ENCODE measurements around the gene RESP18. TPM values are rescaled to one million over a fixed set of nuclear protein-coding genes. Genes with fewer than 3 reads are reported as not detected.

RESP18 gene
- total and polyA plus RNA-seq, 2 of the 4 experiments (the other 2 are of a cell fraction), result not detected

DNA sequence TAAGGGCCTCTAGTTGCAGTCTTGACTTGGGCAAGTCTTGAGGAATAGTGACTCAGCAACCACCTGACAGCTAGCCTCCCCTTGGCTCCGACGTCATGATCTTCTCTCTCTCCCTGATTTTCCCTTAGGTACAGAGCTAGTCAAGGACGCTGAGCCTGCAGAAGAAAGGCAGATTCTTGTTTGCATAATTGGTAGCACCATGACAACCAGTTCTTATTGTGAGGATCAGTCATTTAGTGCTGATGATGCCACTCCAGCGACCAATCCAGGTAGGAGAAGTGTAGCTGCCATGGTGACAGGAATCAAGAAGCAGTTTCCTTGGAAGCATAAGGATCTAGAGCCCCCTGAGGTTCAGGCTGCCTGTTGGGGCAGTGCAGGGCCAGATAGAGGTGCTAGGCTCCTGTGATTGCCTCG is 2.8 kb upstream of the RESP18 start:
- H4K20me1 ChIP-seq (ENCODE audit: insufficient read depth, low read length), result no peaks in the 10 kb centered on the region
- POLR2A ChIA-PET (ENCODE audit: unreplicated experiment), result no interaction called here
- H3K56ac ChIP-seq (ENCODE audit: extremely low read depth, insufficient read depth, low read length), result no peak overlapping the region
- H2BK15ac ChIP-seq (ENCODE audit: low read depth, low read length), result no peak overlapping the region
- DNase-seq (peak; percentile 6), ATAC-seq (ENCODE audit: low read depth) (no peak)
- H2AFZ ChIP-seq (replicated peaks; ENCODE audit: low read length, poor library complexity), result no peak overlapping the region
- H3K79me1 ChIP-seq (ENCODE audit: low read depth in 1 of 2, low read length in 2 of 2), result no peaks in the 10 kb centered on the region
- H4K91ac ChIP-seq (ENCODE audit: insufficient read depth, low read depth, low read length), result no peak overlapping the region
- dilution Hi-C loops (cut with HindIII; ENCODE audit: low sequenced_read_pairs, unreplicated experiment), result no loop called here
- peaks cover 35% of the 10 kb centered on the region for H3K27me3 ChIP-seq (ENCODE audit: control insufficient read depth, insufficient read depth, low read length)
- H3K4me2 ChIP-seq (ENCODE audit: low read depth, low read length), result no peak overlapping the region
- CTCF ChIA-PET, result interaction anchor here (0.9 kb wide), 1 partner anchor 36 kb away, joined by 3 read pairs; no protein-coding TSS in a partner anchor
- no peak overlapping the region for H2AK9ac ChIP-seq (replicated peaks; ENCODE audit: low read depth, low read length, poor library complexity)
- in situ Hi-C loops (cut with MboI; ENCODE audit: low sequenced_read_pairs), result no loop called here
- no peak overlapping the region for H4K5ac ChIP-seq (ENCODE audit: low read depth, low read length)
- no peaks in the 10 kb centered on the region for H3K4me1 ChIP-seq (ENCODE audit: control insufficient read depth, insufficient read depth, low read length)
- H4K8ac ChIP-seq (ENCODE audit: low read depth in 2 of 2, low read length in 2 of 2), result no peak overlapping the region
- no peak overlapping the region for H2AK5ac ChIP-seq (ENCODE audit: low read depth, low read length)
- no peak overlapping the region for H3K27ac ChIP-seq (ENCODE audit: insufficient read depth, low read length)
- no TSS peak for BruUV-seq (replicated peaks)
- peaks cover 6% of the 10 kb centered on the region for H3K9me3 ChIP-seq (ENCODE audit: control insufficient read depth, insufficient read depth, low read length)
- H3K9ac ChIP-seq (ENCODE audit: low read depth, low read length), result no peak overlapping the region
- WGBS, 2 experiments (ENCODE audit: extremely low coverage in 2 of 2, insufficient read length in 1 of 2), result 37% methylated on average over 2 of the region's 5 CpGs; no CpG with 5 or more reads in 1 of the 2 experiments
- no peaks in the 10 kb centered on the region for H3K9me1 ChIP-seq (ENCODE audit: insufficient read depth, low read length)
- no peak overlapping the region for H3K4ac ChIP-seq (ENCODE audit: low read depth, low read length)
- H2BK20ac ChIP-seq (ENCODE audit: low read depth, low read length), result no peak overlapping the region
- H2BK120ac ChIP-seq (ENCODE audit: low read depth, low read length), result no peak overlapping the region
- H2BK5ac ChIP-seq (ENCODE audit: low read depth, low read length, poor library complexity, severe bottlenecking), result no peak overlapping the region
- H3K14ac ChIP-seq (replicated peaks; ENCODE audit: low read depth, low read length), result no peak overlapping the region
- H3K23ac ChIP-seq (ENCODE audit: low read depth, low read length), result no peak overlapping the region
- TF ChIP-seq ELK1 (IDR thresholded peaks at IDR 0.05; ENCODE audit: borderline replicate concordance, low read depth, low read length), result no peak
- TF ChIP-seq MAZ (IDR thresholded peaks at IDR 0.05; ENCODE audit: borderline replicate concordance, low read depth, low read length), result no peak
- TF ChIP-seq POLR2A (IDR thresholded peaks at IDR 0.05; ENCODE audit: low read depth, low read length), result no peak
- TF ChIP-seq CHD1 (IDR thresholded peaks at IDR 0.05; ENCODE audit: low read depth, low read length), result no peak
- TF ChIP-seq MXI1 (IDR thresholded peaks at IDR 0.05; ENCODE audit: borderline replicate concordance, low read depth, low read length), result no peak
- no peak for TF ChIP-seq FOS (IDR thresholded peaks at IDR 0.05; ENCODE audit: low read depth, low read length)
- TF ChIP-seq RAD21 (IDR thresholded peaks at IDR 0.05; ENCODE audit: low read length), result no peak
- no peak for TF ChIP-seq NFE2L2 (IDR thresholded peaks at IDR 0.05; ENCODE audit: low read depth, low read length)
- TF ChIP-seq SMC3 (IDR thresholded peaks at IDR 0.05; ENCODE audit: low read depth, low read length), result no peak
- no peak for TF ChIP-seq RFX5 (IDR thresholded peaks at IDR 0.05; ENCODE audit: low read depth, low read length)
- TF ChIP-seq RCOR1 (IDR thresholded peaks at IDR 0.05; ENCODE audit: insufficient replicate concordance, low read length), result no peak
- TF ChIP-seq CTCF (conservative IDR thresholded peaks at IDR 0.05; ENCODE audit: low read depth, low read length), result no peak
- TF ChIP-seq MAFK (IDR thresholded peaks at IDR 0.05; ENCODE audit: low read depth, low read length), result no peak
- H3K36me3 ChIP-seq (ENCODE audit: control insufficient read depth, insufficient read depth, low read length), result no peaks in the 10 kb centered on the region
- no peak overlapping the region for H3K18ac ChIP-seq (ENCODE audit: low read depth, low read length)
- intact Hi-C loops (cut with micrococcal nuclease), result no loop called here
- H3K4me3 ChIP-seq (ENCODE audit: insufficient read depth, low read depth, low read length), result no peak overlapping the region

All from IMR-90 (cell line).